Kidney epithelial cell (primary cell): Measurements from ENCODE around the gene HIBADH. TPM values are rescaled to one million over a fixed set of nuclear protein-coding genes. Genes with fewer than 3 reads are reported as not detected.

ENCODE experiments used
- DNase-seq: peaks from one replicate; pipeline ENCODE4 v3.0.0-alpha.2; 2010; ENCODE audit warnings: low read depth
- H3K27me3 ChIP-seq: 2 replicates; pipeline ENCODE4 v1.6.0; 2011; ENCODE audit warnings: low read length; ENCODE audit not compliant: control insufficient read depth, insufficient read depth
- H3K36me3 ChIP-seq: 2 replicates; pipeline ENCODE4 v1.5.1; 2011; ENCODE audit warnings: low read length; ENCODE audit not compliant: control insufficient read depth, insufficient read depth
- H3K4me3 ChIP-seq: 2 replicates; pipeline ENCODE4 v1.5.1; 2011; ENCODE audit warnings: low read depth, mild to moderate bottlenecking, control low read depth, low read length
- total RNA-seq: library from RNA; depleted of rRNA; stranded (reverse); fragments of >200 nt; gene quantifications from 2 replicates; pipeline ENCODE4 v1.2.3, GENCODE V29; 2015
- TF ChIP-seq, protein P1 (sequence below): IDR thresholded peaks from 2 replicates; pipeline ENCODE4 v1.5.1; 2011; ENCODE audit warnings: mild to moderate bottlenecking, moderate library complexity, low read length, control low read depth, inconsistent platforms; ENCODE audit not compliant: insufficient read depth, poor library complexity, severe bottlenecking

The HIBADH gene
- total RNA-seq, 1 donor from 2014 or later = 44.3 TPM

GRCh38 chr7:27633062-27633461 lies 29.6 kb downstream of the HIBADH start:
- TF ChIP-seq, protein P1, sequence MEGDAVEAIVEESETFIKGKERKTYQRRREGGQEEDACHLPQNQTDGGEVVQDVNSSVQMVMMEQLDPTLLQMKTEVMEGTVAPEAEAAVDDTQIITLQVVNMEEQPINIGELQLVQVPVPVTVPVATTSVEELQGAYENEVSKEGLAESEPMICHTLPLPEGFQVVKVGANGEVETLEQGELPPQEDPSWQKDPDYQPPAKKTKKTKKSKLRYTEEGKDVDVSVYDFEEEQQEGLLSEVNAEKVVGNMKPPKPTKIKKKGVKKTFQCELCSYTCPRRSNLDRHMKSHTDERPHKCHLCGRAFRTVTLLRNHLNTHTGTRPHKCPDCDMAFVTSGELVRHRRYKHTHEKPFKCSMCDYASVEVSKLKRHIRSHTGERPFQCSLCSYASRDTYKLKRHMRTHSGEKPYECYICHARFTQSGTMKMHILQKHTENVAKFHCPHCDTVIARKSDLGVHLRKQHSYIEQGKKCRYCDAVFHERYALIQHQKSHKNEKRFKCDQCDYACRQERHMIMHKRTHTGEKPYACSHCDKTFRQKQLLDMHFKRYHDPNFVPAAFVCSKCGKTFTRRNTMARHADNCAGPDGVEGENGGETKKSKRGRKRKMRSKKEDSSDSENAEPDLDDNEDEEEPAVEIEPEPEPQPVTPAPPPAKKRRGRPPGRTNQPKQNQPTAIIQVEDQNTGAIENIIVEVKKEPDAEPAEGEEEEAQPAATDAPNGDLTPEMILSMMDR = no peak
- Histone ChIP-seq H3K4me3 (no peak overlapping the region), H3K27me3 (no peaks in the 10 kb centered on the region), H3K36me3 (no peaks in the 10 kb centered on the region)
- no peak for DNase-seq

- TF ChIP-seq, protein P1 = no peak
Observed at GRCh38 chr7:27631391-27631790, 31.3 kb downstream of the HIBADH start.

DNA sequence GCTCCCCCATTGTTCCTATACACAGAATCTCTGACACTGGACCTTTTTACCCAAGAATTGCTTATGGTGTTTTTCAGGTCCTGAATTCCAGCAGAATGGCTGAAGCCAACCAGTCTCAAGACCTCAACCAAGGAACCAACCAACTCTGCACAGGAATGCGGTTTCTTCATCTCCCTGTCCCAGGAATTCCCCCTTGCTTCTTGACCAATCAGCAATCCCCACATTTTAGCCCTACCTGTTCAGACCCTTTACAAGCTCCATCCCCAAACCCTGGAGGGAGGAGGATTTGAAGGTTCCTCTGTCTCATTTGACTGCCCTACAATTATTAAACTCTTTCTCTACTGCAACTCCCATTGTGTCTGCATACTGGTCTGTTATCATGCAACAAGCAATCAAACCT lies 35.5 kb downstream of the HIBADH start:
- Histone ChIP-seq H3K27me3 (no peaks in the 10 kb centered on the region), H3K36me3 (no peaks in the 10 kb centered on the region), H3K4me3 (no peak overlapping the region)
- TF ChIP-seq, protein P1 = no peak
- no peak for DNase-seq

More at GRCh38 chr7:27631391-27631790, 31.3 kb downstream of the HIBADH start:
- DNase-seq = no peak
- Histone ChIP-seq H3K36me3 (no peaks in the 10 kb centered on the region), H3K4me3 (no peak overlapping the region), H3K27me3 (no peaks in the 10 kb centered on the region)

DNA sequence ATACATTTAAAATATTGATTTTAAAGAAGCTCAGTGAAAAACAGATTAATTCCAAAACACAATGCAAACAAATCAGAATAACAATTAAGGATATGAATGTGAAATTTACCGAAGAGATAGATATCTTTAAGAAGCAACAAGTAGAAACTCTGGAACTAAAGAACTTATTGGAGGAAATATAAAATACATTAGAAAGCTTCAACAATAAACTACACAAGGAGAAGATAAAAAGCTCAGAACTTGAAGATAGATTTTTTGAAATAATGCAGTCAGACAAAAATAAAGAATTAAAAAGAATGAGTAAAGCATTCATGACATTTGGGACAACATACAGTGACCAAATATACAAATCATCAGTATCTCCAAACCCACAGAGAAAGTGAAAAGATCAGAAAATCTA lies 43.2 kb downstream of the HIBADH start:
- DNase-seq = no peak
- no peaks in the 10 kb centered on the region for H3K36me3 ChIP-seq
- no peaks in the 10 kb centered on the region for H3K27me3 ChIP-seq
- TF ChIP-seq, protein P1 = no peak
- no peak overlapping the region for H3K4me3 ChIP-seq

GRCh38 chr7:27617651-27618381 lies 44.9 kb downstream of the HIBADH start:
- no peak for DNase-seq
- no peak overlapping the region for H3K4me3 ChIP-seq
- TF ChIP-seq, protein P1 = no peak
- H3K27me3 ChIP-seq = no peaks in the 10 kb centered on the region
- H3K36me3 ChIP-seq = no peaks in the 10 kb centered on the region
